Activated CD4-positive, alpha-beta memory T cell treated with anti-CD3 and anti-CD28 coated beads, Interleukin-2, amount 10 ng/mL, durations not matched to agents 7 days and 5 days (primary cell): ENCODE measurements around the gene TVP23A. TPM values are rescaled to one million over a fixed set of nuclear protein-coding genes. Genes with fewer than 3 reads are reported as not detected.
"Not testable (repeated sequence)": the region's sequence is repeated elsewhere in the genome, so short reads cannot be mapped to it uniquely, and the experiment has no call there.

ENCODE experiments used
- CTCF ChIA-PET: fragments of 350-600 bp; sonication (Branson Sonifier 250); formaldehyde crosslinking; loops from one replicate; lab custom pipeline; 2021; ENCODE audit warnings: antibody characterized with exemption, inconsistent platforms; lab: Charles Lee
- POLR2A ChIA-PET: fragments of 350-600 bp; sonication (Branson Sonifier 250); formaldehyde crosslinking; loops from one replicate; lab custom pipeline; 2021; ENCODE audit warnings: antibody characterized with exemption; lab: Charles Lee
- DNase-seq: peaks from one replicate; pipeline ENCODE4 v3.0.0-alpha.2; 2020
- H3K27ac Mint-ChIP-seq: one replicate; pipeline ENCODE4 v1.8.0; 2021; ENCODE audit warnings: mild to moderate bottlenecking, mixed read lengths
- H3K27me3 Mint-ChIP-seq: one replicate; pipeline ENCODE4 v1.8.0; 2021; ENCODE audit warnings: mixed read lengths
- H3K36me3 Mint-ChIP-seq: one replicate; pipeline ENCODE4 v1.8.0; 2021; ENCODE audit warnings: low read depth, mixed read lengths
- H3K4me1 Mint-ChIP-seq: one replicate; pipeline ENCODE4 v1.8.0; 2021; ENCODE audit warnings: mixed read lengths
- H3K4me3 Mint-ChIP-seq: one replicate; pipeline ENCODE4 v1.8.0; 2021; ENCODE audit warnings: mild to moderate bottlenecking, mixed read lengths
- H3K9me3 Mint-ChIP-seq: one replicate; pipeline ENCODE4 v1.8.0; 2021; ENCODE audit warnings: mixed read lengths
- total RNA-seq, 2 experiments: library from RNA; stranded (reverse); gene quantifications; one replicate each; pipeline ENCODE4 v1.2.3, GENCODE V29; 2021

Gene TVP23A
- total RNA-seq, 2 experiments from 2014 or later, result not detected

- Mint-ChIP-seq H3K27me3 (peaks cover 22% of the 10 kb centered on the region), H3K27ac (no peak overlapping the region), H3K36me3 (no peaks in the 10 kb centered on the region), H3K4me3 (no peak overlapping the region), H3K4me1 (peaks cover 16% of the 10 kb centered on the region), H3K9me3 (peaks cover 3% of the 10 kb centered on the region)
- no peak for DNase-seq
- ChIA-PET POLR2A (no interaction called here), CTCF (interaction anchor here (0.6 to 1.4 kb wide), 3 partner anchors 11 to 444 kb away, joined by 3 read pairs; no protein-coding TSS in a partner anchor)
These were observed 13.6 kb upstream of the TVP23A start for GRCh38 chr16:10831894-10832886.

GRCh38 chr16:10830240-10830639 lies 11.6 kb upstream of the TVP23A start:
- H3K4me3 Mint-ChIP-seq, POLR2A ChIA-PET, DNase-seq, H3K27ac Mint-ChIP-seq, H3K36me3 Mint-ChIP-seq, H3K4me1 Mint-ChIP-seq, H3K9me3 Mint-ChIP-seq, CTCF ChIA-PET: not testable (repeated sequence)
- peaks cover 17% of the 10 kb centered on the region for H3K27me3 Mint-ChIP-seq

GRCh38 chr16:10829390-10830098 lies 10.9 kb upstream of the TVP23A start:
- POLR2A ChIA-PET, H3K4me1 Mint-ChIP-seq, H3K36me3 Mint-ChIP-seq, H3K27ac Mint-ChIP-seq, H3K9me3 Mint-ChIP-seq, CTCF ChIA-PET, H3K4me3 Mint-ChIP-seq, DNase-seq: not testable (repeated sequence)
- peaks cover 15% of the 10 kb centered on the region for H3K27me3 Mint-ChIP-seq

- Mint-ChIP-seq H3K9me3 (no peaks in the 10 kb centered on the region), H3K36me3 (no peaks in the 10 kb centered on the region), H3K4me1 (no peaks in the 10 kb centered on the region), H3K4me3 (no peak overlapping the region), H3K27ac (no peak overlapping the region), H3K27me3 (peaks cover 10% of the 10 kb centered on the region)
- ChIA-PET CTCF (no interaction called here), POLR2A (no interaction called here)
- DNase-seq, result no peak
These were observed 10.3 kb upstream of the TVP23A start for GRCh38 chr16:10828851-10829366.

- H3K9me3 Mint-ChIP-seq, result no peaks in the 10 kb centered on the region
- H3K4me3 Mint-ChIP-seq, result no peak overlapping the region
- H3K27me3 Mint-ChIP-seq, result peaks cover 10% of the 10 kb centered on the region
- DNase-seq, result no peak
- ChIA-PET CTCF (no interaction called here), POLR2A (no interaction called here)
- H3K36me3 Mint-ChIP-seq, result no peaks in the 10 kb centered on the region
- no peak overlapping the region for H3K27ac Mint-ChIP-seq
- H3K4me1 Mint-ChIP-seq, result no peaks in the 10 kb centered on the region
These were observed 9.2 kb upstream of the TVP23A start for GRCh38 chr16:10827691-10828341.

GRCh38 chr16:10824111-10824893 lies 5.7 kb upstream of the TVP23A start:
- Mint-ChIP-seq H3K27me3 (peaks cover 3% of the 10 kb centered on the region), H3K4me1 (peaks cover 5% of the 10 kb centered on the region)
- DNase-seq, result no peak

DNA sequence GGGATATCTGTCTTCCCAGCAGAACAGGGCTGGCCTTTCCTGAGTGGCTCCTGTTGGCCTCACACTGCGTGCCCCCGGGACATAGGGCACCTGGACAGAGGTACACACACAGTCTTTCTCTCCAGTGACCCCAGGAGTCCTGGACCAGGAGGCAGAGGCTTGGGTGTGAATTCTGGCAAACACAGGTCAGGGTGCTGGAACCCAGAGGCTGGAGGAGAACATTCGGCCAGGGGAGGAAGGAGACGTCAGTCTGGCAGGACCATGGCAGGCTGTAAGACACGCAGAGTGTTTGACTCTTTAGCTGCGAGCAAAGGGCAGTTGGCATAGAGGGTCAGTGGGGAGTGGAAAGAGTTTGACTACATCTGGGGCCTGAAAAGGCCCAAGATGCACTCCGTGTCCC lies 4.1 kb upstream of the TVP23A start:
- DNase-seq, result no peak
- Mint-ChIP-seq H3K4me1 (peaks cover 5% of the 10 kb centered on the region), H3K4me3 (no peak overlapping the region), H3K27me3 (no peaks in the 10 kb centered on the region), H3K27ac (no peak overlapping the region), H3K9me3 (no peaks in the 10 kb centered on the region), H3K36me3 (no peaks in the 10 kb centered on the region)
- POLR2A ChIA-PET, result no interaction called here
- CTCF ChIA-PET, result no interaction called here

More at GRCh38 chr16:10824111-10824893, 5.7 kb upstream of the TVP23A start:
- no peaks in the 10 kb centered on the region for H3K9me3 Mint-ChIP-seq
- ChIA-PET CTCF (no interaction called here), POLR2A (interaction anchor here (0.8 kb wide), 1 partner anchor 52 kb away, joined by 3 read pairs; the partner anchor contains the start of gene CIITA)
- H3K36me3 Mint-ChIP-seq, result no peaks in the 10 kb centered on the region
- H3K4me3 Mint-ChIP-seq, result no peak overlapping the region
- H3K27ac Mint-ChIP-seq, result no peak overlapping the region

- Mint-ChIP-seq H3K27ac (no peak overlapping the region), H3K4me1 (peaks cover 5% of the 10 kb centered on the region), H3K9me3 (no peaks in the 10 kb centered on the region), H3K36me3 (no peaks in the 10 kb centered on the region), H3K27me3 (no peaks in the 10 kb centered on the region), H3K4me3 (no peak overlapping the region)
- POLR2A ChIA-PET, result no interaction called here
- DNase-seq, result no peak
- CTCF ChIA-PET, result interaction anchor here (0.6 to 1.2 kb wide), 2 partner anchors 11 to 72 kb away, joined by 3 read pairs; no protein-coding TSS in a partner anchor
These were observed 2.0 kb upstream of the TVP23A start for GRCh38 chr16:10820546-10820945.

- Mint-ChIP-seq H3K4me1 (peaks cover 12% of the 10 kb centered on the region), H3K9me3 (no peaks in the 10 kb centered on the region)
- CTCF ChIA-PET, result no interaction called here
These were observed 1.1 kb downstream of the TVP23A start for GRCh38 chr16:10817514-10817913.

DNA sequence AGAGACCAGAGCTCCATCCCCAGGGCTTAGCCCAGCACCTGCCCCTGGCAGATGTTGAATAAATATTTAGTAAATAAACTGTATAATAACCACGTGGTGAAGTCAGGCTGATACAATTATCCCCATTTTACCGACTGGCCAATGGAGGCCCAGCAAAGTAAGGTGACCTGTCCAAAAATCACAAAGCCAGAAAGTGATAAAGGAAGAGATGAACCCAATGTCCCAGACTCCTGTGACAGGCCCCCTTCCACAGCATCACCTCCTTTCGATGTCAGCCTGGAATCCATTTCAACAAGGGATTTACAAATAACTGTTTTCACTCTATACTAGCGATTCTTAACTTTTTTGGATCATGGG lies 5.5 kb downstream of the TVP23A start:
- no peak overlapping the region for H3K4me3 Mint-ChIP-seq
- DNase-seq, result no peak
- peaks cover 4% of the 10 kb centered on the region for H3K9me3 Mint-ChIP-seq
- ChIA-PET CTCF (no interaction called here), POLR2A (no interaction called here)
- H3K27ac Mint-ChIP-seq, result no peak overlapping the region
- H3K36me3 Mint-ChIP-seq, result no peaks in the 10 kb centered on the region
- H3K27me3 Mint-ChIP-seq, result no peaks in the 10 kb centered on the region
- peaks cover 23% of the 10 kb centered on the region for H3K4me1 Mint-ChIP-seq

More at GRCh38 chr16:10817514-10817913, 1.1 kb downstream of the TVP23A start:
- no peak overlapping the region for H3K27ac Mint-ChIP-seq
- POLR2A ChIA-PET, result no interaction called here
- H3K4me3 Mint-ChIP-seq, result no peak overlapping the region
- H3K36me3 Mint-ChIP-seq, result no peaks in the 10 kb centered on the region
- no peaks in the 10 kb centered on the region for H3K27me3 Mint-ChIP-seq
- no peak for DNase-seq

DNA sequence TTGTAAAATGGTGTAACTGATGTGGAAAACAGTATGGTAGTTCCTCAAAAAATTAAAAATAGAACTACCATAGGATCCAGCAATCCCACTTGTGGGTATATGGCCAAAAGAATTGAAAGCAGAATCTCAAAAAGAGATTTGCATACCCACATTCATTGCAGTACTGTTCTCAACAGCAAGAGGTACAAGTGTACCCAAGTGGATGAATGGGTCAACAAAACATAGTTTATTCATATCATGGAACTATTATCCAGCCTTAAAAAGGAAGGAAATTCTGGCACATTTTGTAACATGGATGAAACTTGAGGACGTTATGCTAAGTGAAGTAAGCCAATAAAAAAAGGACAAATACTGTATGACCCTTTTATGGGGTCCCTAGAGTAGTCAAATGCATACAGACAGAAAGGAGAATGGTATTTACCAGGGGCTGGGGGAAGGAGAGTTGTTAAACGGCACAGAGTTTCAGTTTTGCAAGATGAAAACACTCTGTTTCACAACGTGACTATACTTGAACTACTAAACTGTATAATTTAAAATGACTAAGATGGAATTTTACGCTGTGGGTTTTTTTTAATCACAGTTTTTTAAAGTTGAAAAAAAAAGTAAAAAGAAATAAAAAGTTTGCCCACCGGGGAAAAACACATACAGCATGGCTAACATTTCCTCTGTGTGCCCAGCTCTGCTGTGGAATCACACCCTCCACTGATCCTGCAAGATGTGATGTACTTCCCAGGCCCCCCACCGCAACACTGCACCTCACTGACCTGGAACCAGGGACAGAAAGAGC lies 6.1 kb downstream of the TVP23A start:
- H3K4me3 Mint-ChIP-seq, result no peak overlapping the region

More for the DNA sequence above, 6.1 kb downstream of the TVP23A start:
- peaks cover 4% of the 10 kb centered on the region for H3K9me3 Mint-ChIP-seq
- peaks cover 23% of the 10 kb centered on the region for H3K4me1 Mint-ChIP-seq
- CTCF ChIA-PET, result no interaction called here
- H3K27me3 Mint-ChIP-seq, result no peaks in the 10 kb centered on the region
- no peak for DNase-seq
- H3K27ac Mint-ChIP-seq, result peak overlapping the region; percentile 11
- H3K36me3 Mint-ChIP-seq, result no peaks in the 10 kb centered on the region
- POLR2A ChIA-PET, result no interaction called here
